HG03342 (cell line): ENCODE measurements around the gene SIPA1L3.

Experiments
- ATAC-seq: cut with Tn5 transposase; IDR thresholded peaks from one replicate; pipeline ENCODE4 v1.9.1; 2021; ENCODE audit warnings: mild to moderate bottlenecking, moderate library complexity; ENCODE audit not compliant: unreplicated experiment

SIPA1L3 gene

GRCh38 chr19:38251564-38252051, 344.6 kb downstream of the SIPA1L3 start:
- ATAC-seq, result no peak

- no peak for ATAC-seq
Observed at GRCh38 chr19:38252385-38252784, 345.4 kb downstream of the SIPA1L3 start.

- ATAC-seq, result no peak
Observed at GRCh38 chr19:38252941-38253691, 346.1 kb downstream of the SIPA1L3 start.

- ATAC-seq, result no peak
Observed at GRCh38 chr19:38253788-38254187, 346.8 kb downstream of the SIPA1L3 start.

GRCh38 chr19:38255383-38256014, 348.5 kb downstream of the SIPA1L3 start:
- ATAC-seq, result no peak
